Measurements from ENCODE around the gene DGUOK.

GRCh38 chr2:73889206-73889605 lies 37.5 kb upstream of the DGUOK start:
- TF ChIP-seq USF2 (IDR thresholded peaks at IDR 0.05; ENCODE audit: low read depth, low read length) = no peak
- TF ChIP-seq, protein P1, sequence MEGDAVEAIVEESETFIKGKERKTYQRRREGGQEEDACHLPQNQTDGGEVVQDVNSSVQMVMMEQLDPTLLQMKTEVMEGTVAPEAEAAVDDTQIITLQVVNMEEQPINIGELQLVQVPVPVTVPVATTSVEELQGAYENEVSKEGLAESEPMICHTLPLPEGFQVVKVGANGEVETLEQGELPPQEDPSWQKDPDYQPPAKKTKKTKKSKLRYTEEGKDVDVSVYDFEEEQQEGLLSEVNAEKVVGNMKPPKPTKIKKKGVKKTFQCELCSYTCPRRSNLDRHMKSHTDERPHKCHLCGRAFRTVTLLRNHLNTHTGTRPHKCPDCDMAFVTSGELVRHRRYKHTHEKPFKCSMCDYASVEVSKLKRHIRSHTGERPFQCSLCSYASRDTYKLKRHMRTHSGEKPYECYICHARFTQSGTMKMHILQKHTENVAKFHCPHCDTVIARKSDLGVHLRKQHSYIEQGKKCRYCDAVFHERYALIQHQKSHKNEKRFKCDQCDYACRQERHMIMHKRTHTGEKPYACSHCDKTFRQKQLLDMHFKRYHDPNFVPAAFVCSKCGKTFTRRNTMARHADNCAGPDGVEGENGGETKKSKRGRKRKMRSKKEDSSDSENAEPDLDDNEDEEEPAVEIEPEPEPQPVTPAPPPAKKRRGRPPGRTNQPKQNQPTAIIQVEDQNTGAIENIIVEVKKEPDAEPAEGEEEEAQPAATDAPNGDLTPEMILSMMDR (conservative IDR thresholded peaks at IDR 0.05; ENCODE audit: low read depth, low read length) = no peak
- no peak for TF ChIP-seq RAD21 (IDR thresholded peaks at IDR 0.05; ENCODE audit: low read length)

All from IMR-90 (cell line).